Chondrocyte (in vitro differentiated cells): ENCODE measurements around the gene TMEM222. TPM values are rescaled to one million over a fixed set of nuclear protein-coding genes. Genes with fewer than 3 reads are reported as not detected.

ENCODE experiments used
- DNase-seq: peaks from one replicate; pipeline ENCODE4 v3.0.0; 2021; ENCODE audit warnings: mixed read lengths, low spot score
- H3K27ac Mint-ChIP-seq: one replicate; pipeline ENCODE4 v1.8.0; 2021; ENCODE audit warnings: mild to moderate bottlenecking, moderate library complexity, mixed read lengths; ENCODE audit not compliant: unreplicated experiment
- H3K27me3 Mint-ChIP-seq: 2 replicates; pipeline ENCODE4 v1.8.0; 2021; ENCODE audit warnings: low read depth, mixed read lengths
- H3K36me3 Mint-ChIP-seq: 2 replicates; pipeline ENCODE4 v1.8.0; 2021; ENCODE audit warnings: low read depth, mixed read lengths
- H3K4me1 Mint-ChIP-seq: 2 replicates; pipeline ENCODE4 v1.8.0; 2021; ENCODE audit warnings: low read depth, mild to moderate bottlenecking, mixed read lengths
- H3K4me3 Mint-ChIP-seq: one replicate; pipeline ENCODE4 v1.8.0; 2021; ENCODE audit warnings: mild to moderate bottlenecking, moderate library complexity, mixed read lengths; ENCODE audit not compliant: unreplicated experiment
- H3K9me3 Mint-ChIP-seq: 2 replicates; pipeline ENCODE4 v1.8.0; 2021; ENCODE audit warnings: low read depth, mixed read lengths
- CTCF ChIP-seq: fragments of 200-600 bp; sonication (generic); IDR thresholded peaks from 2 replicates; pipeline ENCODE4 v1.5.0; 2021; ENCODE audit warnings: antibody characterized with exemption, mild to moderate bottlenecking, moderate library complexity
- total RNA-seq: library from RNA; stranded (reverse); gene quantifications from 3 replicates; pipeline ENCODE4 v1.2.1, GENCODE V29; 2021

TMEM222 gene
- total RNA-seq, 1 donor from 2014 or later = 34.6 TPM

GRCh38 chr1:27301582-27302199, 20.3 kb upstream of the TMEM222 start:
- no peak overlapping the region for H3K4me3 Mint-ChIP-seq

GRCh38 chr1:27302612-27303011, 19.4 kb upstream of the TMEM222 start:
- Mint-ChIP-seq H3K9me3 (no peaks in the 10 kb centered on the region), H3K36me3 (peaks cover 8% of the 10 kb centered on the region), H3K27me3 (no peaks in the 10 kb centered on the region), H3K4me1 (peaks cover 45% of the 10 kb centered on the region), H3K4me3 (no peak overlapping the region), H3K27ac (no peak overlapping the region)
- no peak for DNase-seq
- TF ChIP-seq CTCF = no peak

More at GRCh38 chr1:27301582-27302199, 20.3 kb upstream of the TMEM222 start:
- H3K36me3 Mint-ChIP-seq = peaks cover 8% of the 10 kb centered on the region
- no peaks in the 10 kb centered on the region for H3K27me3 Mint-ChIP-seq
- no peak for DNase-seq
- TF ChIP-seq CTCF = no peak
- H3K9me3 Mint-ChIP-seq = no peaks in the 10 kb centered on the region
- H3K27ac Mint-ChIP-seq = peak overlapping the region; percentile 93
- peaks cover 45% of the 10 kb centered on the region for H3K4me1 Mint-ChIP-seq

GRCh38 chr1:27303509-27303908, 18.5 kb upstream of the TMEM222 start:
- Mint-ChIP-seq H3K4me3 (no peak overlapping the region), H3K27me3 (no peaks in the 10 kb centered on the region), H3K27ac (no peak overlapping the region), H3K9me3 (no peaks in the 10 kb centered on the region), H3K36me3 (peaks cover 8% of the 10 kb centered on the region), H3K4me1 (peaks cover 38% of the 10 kb centered on the region)
- no peak for TF ChIP-seq CTCF
- no peak for DNase-seq

- peaks cover 12% of the 10 kb centered on the region for H3K36me3 Mint-ChIP-seq
These were observed 15.9 kb upstream of the TMEM222 start for GRCh38 chr1:27306071-27306470.

More at GRCh38 chr1:27306071-27306470, 15.9 kb upstream of the TMEM222 start:
- H3K9me3 Mint-ChIP-seq = no peaks in the 10 kb centered on the region
- H3K27ac Mint-ChIP-seq = no peak overlapping the region
- no peak for TF ChIP-seq CTCF
- peaks cover 12% of the 10 kb centered on the region for H3K4me1 Mint-ChIP-seq
- no peak overlapping the region for H3K4me3 Mint-ChIP-seq
- H3K27me3 Mint-ChIP-seq = no peaks in the 10 kb centered on the region
- no peak for DNase-seq
